NT2/D1 (cell line): ENCODE measurements around the gene MMP27.

Experiments used
- SUZ12 ChIP-seq: IDR thresholded peaks from 2 replicates; pipeline ENCODE4 v1.6.1; 2011; ENCODE audit not compliant: insufficient read length, insufficient read depth; ENCODE audit errors: extremely low read depth
- ZNF274 ChIP-seq: IDR thresholded peaks from 2 replicates; pipeline ENCODE4 v1.6.1; 2011; ENCODE audit warnings: mild to moderate bottlenecking, low read depth, low read length

DNA sequence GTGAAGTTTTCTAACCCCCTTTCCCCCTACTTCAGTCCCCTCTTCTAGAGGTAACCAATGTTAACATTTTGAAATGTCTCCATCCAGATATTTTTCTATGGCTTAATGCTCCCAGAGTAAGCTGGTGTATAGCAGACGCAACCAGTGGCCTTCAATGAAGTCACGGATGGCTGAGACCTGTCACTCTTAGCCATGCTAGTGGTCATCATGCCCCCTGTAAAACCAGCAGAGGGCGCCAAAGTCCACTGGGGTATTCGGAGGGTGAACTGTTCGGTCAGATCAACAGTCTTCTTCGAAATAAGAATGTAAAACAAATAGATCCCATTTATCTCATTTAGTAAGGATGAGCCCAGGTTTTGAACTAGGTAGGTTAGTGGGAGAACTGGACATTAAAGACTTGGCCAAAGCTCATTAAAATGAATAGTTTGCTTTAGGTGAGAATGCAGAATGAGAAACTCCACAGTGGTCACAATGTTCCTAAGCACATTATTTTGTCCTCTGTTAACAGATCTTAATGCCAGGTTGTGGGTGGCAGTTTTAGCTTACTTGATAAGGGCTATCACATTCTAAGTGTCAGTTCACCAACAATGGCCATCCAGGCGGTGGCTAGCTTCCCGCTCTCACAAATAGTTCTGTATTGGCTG is 27.8 kb upstream of the MMP27 start:
- TF ChIP-seq ZNF274 (no peak), SUZ12 (no peak)
